H9 (cell line): Measurements from ENCODE around the gene ZBTB16. TPM values are rescaled to one million over a fixed set of nuclear protein-coding genes. Genes with fewer than 3 reads are reported as not detected.

Experiments used
- DNase-seq: peaks from one replicate; pipeline ENCODE4 v3.0.0-alpha.2; 2017
- H2AFZ ChIP-seq: one replicate; pipeline ENCODE4 v1.6.1; 2013; ENCODE audit warnings: mild to moderate bottlenecking, low read length, control low read depth, moderate library complexity
- H2AK5ac ChIP-seq: 2 replicates; pipeline ENCODE4 v1.6.1; 2013; ENCODE audit warnings: low read length, control low read depth, mixed read lengths; ENCODE audit not compliant: insufficient read length
- H2BK120ac ChIP-seq: one replicate; pipeline ENCODE4 v1.6.1; 2013; ENCODE audit warnings: low read depth, mild to moderate bottlenecking, low read length, control low read depth, inconsistent platforms; ENCODE audit not compliant: poor library complexity, severe bottlenecking
- H2BK12ac ChIP-seq: 2 replicates; pipeline ENCODE4 v1.6.1; 2013; ENCODE audit warnings: low read length, control low read depth, mixed read lengths, low read depth; ENCODE audit not compliant: insufficient read length
- H2BK15ac ChIP-seq: 2 replicates; pipeline ENCODE4 v1.6.1; 2013; ENCODE audit warnings: low read depth, low read length, control low read depth
- H2BK20ac ChIP-seq: one replicate; pipeline ENCODE4 v1.6.1; 2013; ENCODE audit warnings: low read depth, mild to moderate bottlenecking, low read length, control low read depth, inconsistent platforms; ENCODE audit not compliant: poor library complexity, severe bottlenecking
- H2BK5ac ChIP-seq: 2 replicates; pipeline ENCODE4 v1.6.1; 2013; ENCODE audit warnings: low read length, control low read depth, mixed read lengths; ENCODE audit not compliant: insufficient read length
- H3K14ac ChIP-seq: 2 replicates; pipeline ENCODE4 v1.6.1; 2013; ENCODE audit warnings: low read length, control low read depth; ENCODE audit not compliant: insufficient read depth
- H3K18ac ChIP-seq: 2 replicates; pipeline ENCODE4 v1.6.1; 2013; ENCODE audit warnings: low read depth, mild to moderate bottlenecking, mixed read lengths, low read length, control low read depth; ENCODE audit not compliant: insufficient read length
- H3K23ac ChIP-seq: 2 replicates; pipeline ENCODE4 v1.6.1; 2013; ENCODE audit warnings: low read length, control low read depth, mixed read lengths, low read depth; ENCODE audit not compliant: insufficient read length
- H3K23me2 ChIP-seq: 2 replicates; pipeline ENCODE4 v1.6.1; 2013; ENCODE audit warnings: low read depth, mild to moderate bottlenecking, mixed read lengths, low read length, control low read depth; ENCODE audit not compliant: insufficient read length, poor library complexity, severe bottlenecking
- H3K27ac ChIP-seq: 2 replicates; pipeline ENCODE4 v1.5.1; 2013; ENCODE audit warnings: low read length, control low read depth, mixed read lengths, low read depth; ENCODE audit not compliant: insufficient read length
- H3K27me3 ChIP-seq: 2 replicates; pipeline ENCODE4 v1.6.1; 2013; ENCODE audit warnings: low read length, control low read depth, inconsistent platforms; ENCODE audit not compliant: insufficient read depth
- H3K4ac ChIP-seq: 2 replicates; pipeline ENCODE4 v1.6.1; 2013; ENCODE audit warnings: low read depth, mild to moderate bottlenecking, control low read depth, inconsistent platforms, low read length, moderate library complexity
- H3K4me1 ChIP-seq: 2 replicates; pipeline ENCODE4 v1.6.1; 2013; ENCODE audit warnings: low read length, control low read depth, inconsistent platforms; ENCODE audit not compliant: insufficient read depth
- H3K4me2 ChIP-seq: 2 replicates; pipeline ENCODE4 v1.6.1; 2013; ENCODE audit warnings: low read length, control low read depth, mixed read lengths; ENCODE audit not compliant: insufficient read length, insufficient read depth
- H3K56ac ChIP-seq: 2 replicates; pipeline ENCODE4 v1.6.1; 2013; ENCODE audit warnings: low read depth, mild to moderate bottlenecking, mixed read lengths, low read length, control low read depth; ENCODE audit not compliant: insufficient read length
- H3K79me1 ChIP-seq: 2 replicates; pipeline ENCODE4 v1.6.1; 2013; ENCODE audit warnings: low read depth, mild to moderate bottlenecking, moderate library complexity, low read length, control low read depth, inconsistent platforms; ENCODE audit not compliant: insufficient read depth, poor library complexity, severe bottlenecking
- H3K79me2 ChIP-seq: 2 replicates; pipeline ENCODE4 v1.6.1; 2013; ENCODE audit warnings: low read length, control low read depth, inconsistent platforms; ENCODE audit not compliant: insufficient read depth
- H3K9ac ChIP-seq: 2 replicates; pipeline ENCODE4 v1.6.1; 2013; ENCODE audit warnings: low read length, control low read depth, mixed read lengths; ENCODE audit not compliant: insufficient read length; ENCODE audit errors: extremely low read depth
- H3K9me3 ChIP-seq: one replicate; pipeline ENCODE4 v1.6.1; 2013; ENCODE audit warnings: low read depth, low read length, inconsistent platforms; ENCODE audit not compliant: control insufficient read depth
- H3T11ph ChIP-seq: one replicate; pipeline ENCODE4 v1.6.1; 2013; ENCODE audit warnings: mild to moderate bottlenecking, low read length, control low read depth, inconsistent platforms
- H4K20me1 ChIP-seq: one replicate; pipeline ENCODE4 v1.6.1; 2013; ENCODE audit not compliant: control insufficient read depth, insufficient read length, insufficient read depth
- H4K5ac ChIP-seq: 2 replicates; pipeline ENCODE4 v1.6.1; 2013; ENCODE audit warnings: low read depth, mild to moderate bottlenecking, mixed read lengths, low read length, control low read depth; ENCODE audit not compliant: insufficient read length
- H4K8ac ChIP-seq: replicated peaks from 2 replicates; pipeline ENCODE4 v1.6.1; 2013; ENCODE audit warnings: low read length, control low read depth, mixed read lengths, low read depth; ENCODE audit not compliant: insufficient read length
- H4K91ac ChIP-seq: 2 replicates; pipeline ENCODE4 v1.6.1; 2013; ENCODE audit warnings: low read depth, mild to moderate bottlenecking, moderate library complexity, mixed read lengths, low read length, control low read depth; ENCODE audit not compliant: insufficient read length
- H3K27ac Mint-ChIP-seq, 3 experiments: 2 replicates in 2 of 3; 3 replicates in 1 of 3; pipeline ENCODE4 v1.8.0; 2020 to 2021; ENCODE audit warnings: mixed read lengths in 3 of 3, mild to moderate bottlenecking in 1 of 3, moderate library complexity in 1 of 3
- H3K27me3 Mint-ChIP-seq: 2 replicates; pipeline ENCODE4 v1.8.0; 2021; ENCODE audit warnings: low read depth, mild to moderate bottlenecking, moderate library complexity, mixed read lengths
- H3K36me3 Mint-ChIP-seq, 3 experiments: 2 replicates in 2 of 3; 3 replicates in 1 of 3; pipeline ENCODE4 v1.8.0; 2020 to 2021; ENCODE audit warnings: low read depth in 3 of 3, mixed read lengths in 3 of 3; ENCODE audit not compliant: insufficient read depth in 1 of 3
- H3K4me1 Mint-ChIP-seq, 2 experiments: 2 replicates each; pipeline ENCODE4 v1.8.0; 2020; ENCODE audit warnings: mixed read lengths in 2 of 2
- H3K4me3 Mint-ChIP-seq, 2 experiments: 2 replicates in 1 of 2; 3 replicates in 1 of 2; pipeline ENCODE4 v1.8.0; 2020 to 2021; ENCODE audit warnings: mild to moderate bottlenecking in 2 of 2, mixed read lengths in 2 of 2, moderate library complexity in 1 of 2
- H3K9me3 Mint-ChIP-seq, 2 experiments: 2 replicates in 1 of 2; 3 replicates in 1 of 2; pipeline ENCODE4 v1.8.0; 2020; ENCODE audit warnings: mild to moderate bottlenecking in 2 of 2, mixed read lengths in 2 of 2, moderate library complexity in 1 of 2
- CTCF ChIP-seq: fragments of 200-600 bp; sonication (generic); conservative IDR thresholded peaks from 3 replicates; pipeline ENCODE4 v1.8.0; 2021; ENCODE audit warnings: antibody characterized with exemption, mild to moderate bottlenecking
- WGBS: extraction: QIAGEN DNeasy Blood & Tissue Kit; methylation state at CpG from one replicate; pipeline ENCODE4 v1.1.7; 2013; ENCODE audit warnings: missing lambda C conversion rate, low lambda C conversion rate, mixed read lengths; ENCODE audit not compliant: insufficient read length; ENCODE audit errors: extremely low coverage; 5-methylcytosine and 5-hydroxymethylcytosine counted together
- total RNA-seq: library from RNA; stranded (reverse); gene quantifications from 2 replicates; pipeline ENCODE4 v1.2.1, GENCODE V29; 2021

Gene ZBTB16
- total RNA-seq, 1 experiment from 2014 or later = not detected

GRCh38 chr11:114200351-114201133 is 141.0 kb downstream of the ZBTB16 start:
- Histone ChIP-seq H2BK20ac (no peak overlapping the region), H3K27me3 (no peaks in the 10 kb centered on the region; the same call in 1 of the 2 replicates), H3K79me2 (no peaks in the 10 kb centered on the region), H3K4me1 (peaks cover 1% of the 10 kb centered on the region; the same call in 1 of the 2 replicates), H4K91ac (no peak overlapping the region), H2AFZ (no peak overlapping the region), H4K8ac (no peak overlapping the region), H4K5ac (no peak overlapping the region), H3K23ac (no peak overlapping the region), H3T11ph (no peak overlapping the region), H3K14ac (no peak overlapping the region), H3K27ac (no peak overlapping the region), H2AK5ac (no peak overlapping the region), H3K9ac (no peak overlapping the region), H3K23me2 (no peaks in the 10 kb centered on the region), H3K4me2 (no peak overlapping the region), H2BK12ac (no peak overlapping the region), H2BK5ac (no peak overlapping the region), H3K18ac (no peak overlapping the region), H2BK15ac (no peak overlapping the region), H3K56ac (no peak overlapping the region), H3K9me3 (no peaks in the 10 kb centered on the region), H4K20me1 (no peaks in the 10 kb centered on the region), H3K79me1 (no peaks in the 10 kb centered on the region), H2BK120ac (no peak overlapping the region), H3K4ac (no peak overlapping the region)
- Mint-ChIP-seq H3K9me3 (no peaks in the 10 kb centered on the region), H3K4me3 (no peak overlapping the region), H3K27ac (no peak overlapping the region), H3K4me1 (peaks cover 9 to 16% of the 10 kb centered on the region in 2 experiments), H3K27me3 (peaks cover 2% of the 10 kb centered on the region; the same call in 1 of the 2 replicates), H3K36me3 (no peaks in the 10 kb centered on the region)
- no peak for DNase-seq
- TF ChIP-seq CTCF = no peak
- WGBS = no CpG with 5 or more reads among the region's 9 CpGs
